GM23338 (cell line): ENCODE measurements around the gene DDX50. TPM values are rescaled to one million over a fixed set of nuclear protein-coding genes. Genes with fewer than 3 reads are reported as not detected.

Source experiments
- ATAC-seq: fragments of 200-7000 bp; cut with Tn5 transposase; 3 replicates; pipeline ENCODE4 v1.9.1; 2020
- DNase-seq: peaks from one replicate; pipeline ENCODE4 v3.0.0-alpha.2; 2015; ENCODE audit warnings: low spot score
- H2AFZ ChIP-seq: fragments of 200-600 bp; sonication (generic); 2 replicates; pipeline ENCODE4 v1.8.0; 2016; ENCODE audit warnings: antibody characterized with exemption, mild to moderate bottlenecking, moderate library complexity
- H3F3A ChIP-seq: fragments of 200-600 bp; sonication (generic); replicated peaks from 2 replicates; pipeline ENCODE4 v1.8.0; 2017; ENCODE audit warnings: antibody characterized with exemption, mixed run types, low read depth
- H3K27ac ChIP-seq: fragments of 200-600 bp; sonication (generic); 2 replicates; pipeline ENCODE4 v1.6.1; 2016; ENCODE audit warnings: low read depth
- H3K27me3 ChIP-seq: fragments of 200-600 bp; sonication (generic); 2 replicates; pipeline ENCODE4 v1.8.0; 2016; ENCODE audit warnings: mild to moderate bottlenecking, mixed run types, moderate library complexity; ENCODE audit not compliant: insufficient read depth
- H3K36me3 ChIP-seq: fragments of 200-600 bp; sonication (generic); 2 replicates; pipeline ENCODE4 v1.8.0; 2016; ENCODE audit warnings: mild to moderate bottlenecking; ENCODE audit not compliant: insufficient read depth
- H3K4me1 ChIP-seq: fragments of 200-600 bp; sonication (generic); 2 replicates; pipeline ENCODE4 v1.8.0; 2016; ENCODE audit warnings: mild to moderate bottlenecking, moderate library complexity; ENCODE audit not compliant: insufficient read depth
- H3K4me2 ChIP-seq: fragments of 200-600 bp; sonication (generic); 2 replicates; pipeline ENCODE4 v1.7.1; 2017; ENCODE audit warnings: mixed run types
- H3K4me3 ChIP-seq: fragments of 200-600 bp; sonication (generic); 2 replicates; pipeline ENCODE4 v1.6.1; 2016; ENCODE audit warnings: mixed run types
- H3K79me2 ChIP-seq: fragments of 200-600 bp; sonication (generic); replicated peaks from 2 replicates; pipeline ENCODE4 v1.8.0; 2017; ENCODE audit warnings: mild to moderate bottlenecking; ENCODE audit not compliant: insufficient read depth
- H3K9me2 ChIP-seq: fragments of 200-600 bp; sonication (generic); 2 replicates; pipeline ENCODE4 v1.8.0; 2017; ENCODE audit not compliant: insufficient read depth
- H4K20me1 ChIP-seq: fragments of 200-600 bp; sonication (generic); replicated peaks from 2 replicates; pipeline ENCODE4 v1.8.0; 2017; ENCODE audit warnings: mild to moderate bottlenecking; ENCODE audit not compliant: insufficient read depth
- H3K27ac Mint-ChIP-seq: 2 replicates; pipeline ENCODE4 v1.8.0; 2020; ENCODE audit warnings: inconsistent platforms, mild to moderate bottlenecking, moderate library complexity, mixed read lengths
- H3K27me3 Mint-ChIP-seq: 3 replicates; pipeline ENCODE4 v1.8.0; 2022; ENCODE audit warnings: low read depth, mild to moderate bottlenecking, moderate library complexity, mixed read lengths, inconsistent platforms; ENCODE audit not compliant: insufficient read depth, poor library complexity
- H3K36me3 Mint-ChIP-seq: 3 replicates; pipeline ENCODE4 v1.8.0; 2021; ENCODE audit warnings: low read depth, mild to moderate bottlenecking, inconsistent platforms, moderate library complexity, mixed read lengths
- H3K4me1 Mint-ChIP-seq: 3 replicates; pipeline ENCODE4 v1.8.0; 2020; ENCODE audit warnings: mild to moderate bottlenecking, inconsistent platforms, mixed read lengths
- H3K4me3 Mint-ChIP-seq: 3 replicates; pipeline ENCODE4 v1.8.0; 2021; ENCODE audit warnings: moderate library complexity, mild to moderate bottlenecking, inconsistent platforms, mixed read lengths
- H3K9me3 Mint-ChIP-seq: 3 replicates; pipeline ENCODE4 v1.8.0; 2020; ENCODE audit warnings: moderate library complexity, mild to moderate bottlenecking, inconsistent platforms, mixed read lengths
- CREB1 ChIP-seq: fragments of 250-450 bp; sonication (Bioruptor Pico); IDR thresholded peaks from 2 replicates; pipeline ENCODE4 v1.5.0; 2020; ENCODE audit warnings: low read depth, mild to moderate bottlenecking, moderate library complexity
- CTCF ChIP-seq, 2 experiments: fragments of 200-600 bp in 1 of 2; sonication (generic) in 1 of 2; conservative IDR thresholded peaks; 2 replicates each; pipeline versions ENCODE4 v1.5.1 to v1.6.1; 2016 to 2017; ENCODE audit warnings: antibody characterized with exemption in 2 of 2, low read depth in 2 of 2, mild to moderate bottlenecking in 2 of 2, moderate library complexity in 1 of 2
- EZH2 ChIP-seq: fragments of 200-600 bp; sonication (generic); IDR thresholded peaks from one replicate; pipeline ENCODE4 v1.8.0; 2017; ENCODE audit warnings: antibody characterized with exemption, mild to moderate bottlenecking, low read depth; ENCODE audit not compliant: unreplicated experiment
- EZH2phosphoT487 ChIP-seq: fragments of 200-600 bp; sonication (generic); IDR thresholded peaks from one replicate; pipeline ENCODE4 v1.8.1; 2018; ENCODE audit warnings: antibody characterized with exemption; ENCODE audit not compliant: unreplicated experiment
- NANOG ChIP-seq: IDR thresholded peaks from 2 replicates; pipeline ENCODE4 v1.6.1; 2016; ENCODE audit warnings: antibody characterized with exemption, borderline replicate concordance
- REST ChIP-seq: IDR thresholded peaks from one replicate; pipeline ENCODE4 v1.6.1; 2018; ENCODE audit warnings: antibody characterized with exemption; ENCODE audit not compliant: unreplicated experiment
- STAT1 ChIP-seq: IDR thresholded peaks from one replicate; pipeline ENCODE4 v1.6.1; 2016; ENCODE audit warnings: antibody characterized with exemption; ENCODE audit not compliant: unreplicated experiment
- ZNF114 ChIP-seq: fragments of 250-450 bp; sonication (Bioruptor Pico); IDR thresholded peaks from 2 replicates; pipeline ENCODE4 v1.5.0; 2020; ENCODE audit warnings: mild to moderate bottlenecking, moderate library complexity
- ZNF331 ChIP-seq: fragments of 250-450 bp; sonication (Bioruptor Pico); IDR thresholded peaks from 2 replicates; pipeline ENCODE4 v1.5.0; 2020; ENCODE audit warnings: low read depth, mild to moderate bottlenecking, moderate library complexity
- polyA plus RNA-seq: library from polyadenylated mRNA; unstranded; fragments of >200 nt; fragmentation: Nextera tagmentation; extraction: Ambion mirVana; gene quantifications from 2 replicates; pipeline ENCODE4 v1.2.1, GENCODE V29; 2016
- total RNA-seq: library from RNA; depleted of rRNA; stranded (reverse); fragments of >200 nt; shearing (Covaris generic); gene quantifications from 2 replicates; pipeline ENCODE4 v1.2.3, GENCODE V29; 2014

DDX50 gene
- total and polyA plus RNA-seq, 2 experiments from 2014 or later = 37.2 TPM

GRCh38 chr10:68957654-68958053, 56.5 kb downstream of the DDX50 start:
- H2AFZ ChIP-seq = no peak overlapping the region
- H3K27me3 Mint-ChIP-seq = peaks cover 10% of the 10 kb centered on the region
- H3K9me3 Mint-ChIP-seq = peaks cover 3% of the 10 kb centered on the region; the same call in 2 of the 3 replicates
- peak overlapping the region; percentile 99 for H3K27ac Mint-ChIP-seq
- H3K36me3 Mint-ChIP-seq = peaks cover 57% of the 10 kb centered on the region
- peaks cover 9% of the 10 kb centered on the region; the same call in 2 of the 3 replicates for H3K4me1 Mint-ChIP-seq
- H3K27ac ChIP-seq = peak overlapping the region; percentile 39
- ATAC-seq (no peak), DNase-seq (no peak)
- peaks cover 36% of the 10 kb centered on the region for H4K20me1 ChIP-seq
- no peaks in the 10 kb centered on the region for H3K9me2 ChIP-seq
- TF ChIP-seq REST (no peak), ZNF331 (CRISPR knock-in tag) (no peak), STAT1 (no peak), CTCF (conservative IDR thresholded peaks at IDR 0.05; ENCODE audit: low read depth in 2 of 2) (no peak), EZH2phosphoT487 (no peak), ZNF114 (no peak), CREB1 (CRISPR knock-in tag) (no peak)
- H3K36me3 ChIP-seq = peaks cover 37% of the 10 kb centered on the region
- peak overlapping the region; percentile 98 for H3K4me3 Mint-ChIP-seq
- H3K4me1 ChIP-seq = no peaks in the 10 kb centered on the region
- H3K4me2 ChIP-seq = peak overlapping the region; percentile 82
- peaks cover 3% of the 10 kb centered on the region; the same call in 1 of the 2 replicates for H3F3A ChIP-seq
- peaks cover 79% of the 10 kb centered on the region for H3K79me2 ChIP-seq
- H3K27me3 ChIP-seq = no peaks in the 10 kb centered on the region
- H3K4me3 ChIP-seq = peak overlapping the region; percentile 72

- peaks cover 9% of the 10 kb centered on the region; the same call in 2 of the 3 replicates for H3K4me1 Mint-ChIP-seq
- Histone ChIP-seq H3K4me2 (no peak overlapping the region), H3K27ac (peak overlapping the region; percentile 67), H3K4me1 (no peaks in the 10 kb centered on the region), H3K79me2 (peaks cover 93% of the 10 kb centered on the region), H3K36me3 (peaks cover 59% of the 10 kb centered on the region), H3F3A (peaks cover 4% of the 10 kb centered on the region; the same call in 1 of the 2 replicates), H3K4me3 (no peak overlapping the region), H3K27me3 (no peaks in the 10 kb centered on the region), H3K9me2 (no peaks in the 10 kb centered on the region), H4K20me1 (peaks cover 43% of the 10 kb centered on the region), H2AFZ (no peak overlapping the region)
- H3K9me3 Mint-ChIP-seq = peaks cover 3% of the 10 kb centered on the region; the same call in 2 of the 3 replicates
- no peak for ATAC-seq
- peaks cover 80% of the 10 kb centered on the region for H3K36me3 Mint-ChIP-seq
- H3K27me3 Mint-ChIP-seq = peaks cover 10% of the 10 kb centered on the region
- no peak overlapping the region; the same call in 1 of the 2 replicates for H3K27ac Mint-ChIP-seq
- DNase-seq = no peak
- no peak overlapping the region; the same call in 2 of the 3 replicates for H3K4me3 Mint-ChIP-seq
- TF ChIP-seq STAT1 (no peak), EZH2 (no peak), NANOG (no peak), REST (no peak)
Observed at GRCh38 chr10:68959695-68960527, 58.8 kb downstream of the DDX50 start.
